ENCODE measurements around the gene C1QTNF8.

The C1QTNF8 gene

GRCh38 chr16:1102333-1102700 lies 6.3 kb upstream of the C1QTNF8 start:
- Histone ChIP-seq H3K27ac (no peak overlapping the region), H3K27me3 (peaks cover 83% of the 10 kb centered on the region), H3K36me3 (no peaks in the 10 kb centered on the region), H3K9me3 (no peaks in the 10 kb centered on the region), H3K4me1 (ENCODE audit: control insufficient read depth in 1 of 2, insufficient read depth in 1 of 2, low read depth in 1 of 2, low read length in 1 of 2) (peaks cover 0 to 4% of the 10 kb centered on the region in 2 experiments), H3K4me3 (ENCODE audit: low read depth in 1 of 2, low read length in 1 of 2) (no peak overlapping the region)
- no peak for TF ChIP-seq CTCF (IDR thresholded peaks at IDR 0.05)

GRCh38 chr16:1101573-1102332 lies 5.7 kb upstream of the C1QTNF8 start:
- Histone ChIP-seq H3K4me3 (ENCODE audit: low read depth in 1 of 2, low read length in 1 of 2) (no peak overlapping the region), H3K4me1 (ENCODE audit: control insufficient read depth in 1 of 2, insufficient read depth in 1 of 2, low read depth in 1 of 2, low read length in 1 of 2) (peaks cover 0 to 4% of the 10 kb centered on the region in 2 experiments), H3K27ac (no peak overlapping the region), H3K27me3 (peaks cover 86% of the 10 kb centered on the region), H3K36me3 (no peaks in the 10 kb centered on the region), H3K9me3 (no peaks in the 10 kb centered on the region)
- no peak for TF ChIP-seq CTCF (IDR thresholded peaks at IDR 0.05)

- no peak overlapping the region for H3K27ac ChIP-seq
- no peaks in the 10 kb centered on the region for H3K36me3 ChIP-seq
- H3K4me3 ChIP-seq (ENCODE audit: low read depth in 1 of 2, low read length in 1 of 2) = no peak overlapping the region
- H3K9me3 ChIP-seq = no peaks in the 10 kb centered on the region
- peaks cover 85% of the 10 kb centered on the region for H3K27me3 ChIP-seq
- peaks cover 0 to 4% of the 10 kb centered on the region in 2 experiments for H3K4me1 ChIP-seq (ENCODE audit: control insufficient read depth in 1 of 2, insufficient read depth in 1 of 2, low read depth in 1 of 2, low read length in 1 of 2)
- TF ChIP-seq CTCF (IDR thresholded peaks at IDR 0.05) = no peak
Measured at GRCh38 chr16:1101133-1101532, 5.1 kb upstream of the C1QTNF8 start.

- Histone ChIP-seq H3K4me1 (ENCODE audit: control insufficient read depth in 1 of 2, insufficient read depth in 1 of 2, low read depth in 1 of 2, low read length in 1 of 2) (peaks cover 0 to 4% of the 10 kb centered on the region in 2 experiments), H3K27ac (no peak overlapping the region), H3K27me3 (peaks cover 81% of the 10 kb centered on the region), H3K36me3 (no peaks in the 10 kb centered on the region), H3K9me3 (no peaks in the 10 kb centered on the region), H3K4me3 (ENCODE audit: low read depth in 1 of 2, low read length in 1 of 2) (no peak overlapping the region)
- TF ChIP-seq CTCF (IDR thresholded peaks at IDR 0.05) = no peak
Measured at GRCh38 chr16:1100084-1100800, 4.2 kb upstream of the C1QTNF8 start.

- no peak overlapping the region for H3K4me3 ChIP-seq (ENCODE audit: low read depth in 1 of 2, low read length in 1 of 2)
- TF ChIP-seq CTCF (IDR thresholded peaks at IDR 0.05) = no peak
- no peaks in the 10 kb centered on the region for H3K9me3 ChIP-seq
- peaks cover 0 to 4% of the 10 kb centered on the region in 2 experiments for H3K4me1 ChIP-seq (ENCODE audit: control insufficient read depth in 1 of 2, insufficient read depth in 1 of 2, low read depth in 1 of 2, low read length in 1 of 2)
- H3K27ac ChIP-seq = no peak overlapping the region
- peaks cover 79% of the 10 kb centered on the region for H3K27me3 ChIP-seq
- no peaks in the 10 kb centered on the region for H3K36me3 ChIP-seq
Measured at GRCh38 chr16:1099189-1100083, 3.4 kb upstream of the C1QTNF8 start.

Data from neutrophil (primary cell).